ENCODE measurements around the gene PCSK4. TPM values are rescaled to one million over a fixed set of nuclear protein-coding genes. Genes with fewer than 3 reads are reported as not detected.
"Not testable (repeated sequence)": the region's sequence is repeated elsewhere in the genome, so short reads cannot be mapped to it uniquely, and the experiment has no call there.

The PCSK4 gene
- total and polyA plus RNA-seq, 2 of the 4 experiments (the other 2 are of a cell fraction) = 0.72 to 1.7 TPM

DNA sequence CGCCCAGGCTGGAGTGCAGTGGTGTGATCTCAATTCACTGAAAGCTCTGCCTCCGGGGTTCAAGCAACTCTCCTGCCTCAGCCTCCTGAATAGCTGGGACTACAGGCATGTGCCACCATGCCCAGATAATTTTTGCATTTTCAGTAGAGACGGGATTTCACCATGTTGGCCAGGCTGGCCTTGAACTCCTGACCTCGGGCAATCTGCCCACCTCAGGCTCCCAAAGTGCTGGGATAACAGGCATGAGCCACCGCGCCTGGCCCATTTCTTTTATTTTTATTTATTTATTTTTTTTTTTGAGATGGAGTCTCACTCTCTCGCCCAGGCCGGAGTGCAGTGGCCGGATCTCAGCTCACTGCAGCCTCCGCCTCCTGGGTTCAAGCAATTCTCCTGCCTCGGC, 49.6 kb upstream of the PCSK4 start:
- H3K27ac ChIP-seq (ENCODE audit: insufficient read depth, low read length); DNase-seq; H3K79me1 ChIP-seq (ENCODE audit: low read depth in 1 of 2, low read length in 2 of 2); H3K14ac ChIP-seq (replicated peaks; ENCODE audit: low read depth, low read length); dilution Hi-C loops (cut with HindIII; ENCODE audit: low sequenced_read_pairs, unreplicated experiment); BruUV-seq (replicated peaks); H2BK120ac ChIP-seq (ENCODE audit: low read depth, low read length); POLR2A ChIA-PET (ENCODE audit: unreplicated experiment); intact Hi-C loops (cut with micrococcal nuclease); H2BK15ac ChIP-seq (ENCODE audit: low read depth, low read length); CTCF ChIA-PET; H4K5ac ChIP-seq (ENCODE audit: low read depth, low read length); H3K9ac ChIP-seq (ENCODE audit: low read depth, low read length); H2AK9ac ChIP-seq (replicated peaks; ENCODE audit: low read depth, low read length, poor library complexity); H4K8ac ChIP-seq (ENCODE audit: low read depth in 2 of 2, low read length in 2 of 2); H3K9me3 ChIP-seq (ENCODE audit: control insufficient read depth, insufficient read depth, low read length); H2AK5ac ChIP-seq (ENCODE audit: low read depth, low read length); H3K9me1 ChIP-seq (ENCODE audit: insufficient read depth, low read length); H3K4me1 ChIP-seq (ENCODE audit: control insufficient read depth, insufficient read depth, low read length); H4K20me1 ChIP-seq (ENCODE audit: insufficient read depth, low read length); H3K36me3 ChIP-seq (ENCODE audit: control insufficient read depth, insufficient read depth, low read length); H2BK20ac ChIP-seq (ENCODE audit: low read depth, low read length); H3K4me3 ChIP-seq (ENCODE audit: insufficient read depth, low read depth, low read length); H3K27me3 ChIP-seq (ENCODE audit: control insufficient read depth, insufficient read depth, low read length); ATAC-seq (ENCODE audit: low read depth); H3K4ac ChIP-seq (ENCODE audit: low read depth, low read length); H3K56ac ChIP-seq (ENCODE audit: extremely low read depth, insufficient read depth, low read length); H2AFZ ChIP-seq (replicated peaks; ENCODE audit: low read length, poor library complexity); H3K18ac ChIP-seq (ENCODE audit: low read depth, low read length); H3K4me2 ChIP-seq (ENCODE audit: low read depth, low read length); H3K23ac ChIP-seq (ENCODE audit: low read depth, low read length); H4K91ac ChIP-seq (ENCODE audit: insufficient read depth, low read depth, low read length); H2BK5ac ChIP-seq (ENCODE audit: low read depth, low read length, poor library complexity, severe bottlenecking): not testable (repeated sequence)
- no CpG with 5 or more reads among the region's 11 CpGs for WGBS, 2 experiments (ENCODE audit: extremely low coverage in 2 of 2, insufficient read length in 1 of 2)
- in situ Hi-C loops (cut with MboI; ENCODE audit: low sequenced_read_pairs) = loop anchor here (25.0 kb wide), 1 partner anchor 248 kb away; no protein-coding TSS in a partner anchor

All from IMR-90 (cell line).